ENCODE data around the gene LDHAL6B. TPM values are rescaled to one million over a fixed set of nuclear protein-coding genes. Genes with fewer than 3 reads are reported as not detected.

Gene LDHAL6B
- total and polyA plus RNA-seq, 2 donors (not counting 1 experiment from before 2014, with no cell fraction given): not detected

DNA sequence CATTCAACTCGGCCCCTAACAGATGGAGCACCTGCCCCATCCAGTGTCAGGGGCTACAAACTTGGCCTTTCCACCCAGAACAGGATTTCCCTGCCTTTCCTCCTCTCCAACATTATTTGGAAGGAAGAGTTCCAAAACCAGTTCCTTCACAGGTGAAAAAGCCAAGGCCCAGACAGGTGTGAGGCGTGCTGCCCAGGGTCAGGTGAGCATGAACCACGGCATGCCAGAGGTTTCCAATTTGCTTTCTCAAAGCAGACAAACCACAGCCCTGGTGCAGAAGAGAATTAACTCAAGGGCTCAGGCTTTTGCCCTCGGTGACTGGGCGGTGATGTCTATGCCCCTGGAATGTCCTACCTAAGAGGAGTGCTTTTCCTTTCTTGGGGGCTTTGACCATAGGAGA is 43.2 kb downstream of the LDHAL6B start:
- no peak overlapping the region for H3K4me3 ChIP-seq (replicated peaks in 1 of 4; ENCODE audit: control extremely low read depth in 1 of 4, insufficient read depth in 1 of 4, low read depth in 3 of 4, low read length in 4 of 4)
- H4K20me1 ChIP-seq (ENCODE audit: control insufficient read depth, extremely low read depth, insufficient read depth, low read length): no peaks in the 10 kb centered on the region
- H3K27me3 ChIP-seq (ENCODE audit: control insufficient read depth, insufficient read depth, low read length): no peaks in the 10 kb centered on the region
- no peak overlapping the region for H2AFZ ChIP-seq (ENCODE audit: low read length)
- H3K27ac ChIP-seq (ENCODE audit: insufficient read depth, low read length): no peak overlapping the region
- no peaks in the 10 kb centered on the region for H3K36me3 ChIP-seq (ENCODE audit: control insufficient read depth, insufficient read depth, low read length)
- no peaks in the 10 kb centered on the region for H3K4me1 ChIP-seq (ENCODE audit: control insufficient read depth, extremely low read depth, insufficient read depth, low read length)
- no peak overlapping the region for H3K9ac ChIP-seq (ENCODE audit: insufficient read depth, low read length)
- no peak overlapping the region for H3K4me2 ChIP-seq (ENCODE audit: extremely low read depth, insufficient read depth, low read length)
- H3K79me2 ChIP-seq (ENCODE audit: control insufficient read depth, insufficient read depth, low read length): no peaks in the 10 kb centered on the region
- no peaks in the 10 kb centered on the region for H3K9me3 ChIP-seq (ENCODE audit: control insufficient read depth, insufficient read depth, low read depth, low read length)
- no peak for DNase-seq (ENCODE audit: low read depth in 2 of 2)
- TF ChIP-seq, protein P1, sequence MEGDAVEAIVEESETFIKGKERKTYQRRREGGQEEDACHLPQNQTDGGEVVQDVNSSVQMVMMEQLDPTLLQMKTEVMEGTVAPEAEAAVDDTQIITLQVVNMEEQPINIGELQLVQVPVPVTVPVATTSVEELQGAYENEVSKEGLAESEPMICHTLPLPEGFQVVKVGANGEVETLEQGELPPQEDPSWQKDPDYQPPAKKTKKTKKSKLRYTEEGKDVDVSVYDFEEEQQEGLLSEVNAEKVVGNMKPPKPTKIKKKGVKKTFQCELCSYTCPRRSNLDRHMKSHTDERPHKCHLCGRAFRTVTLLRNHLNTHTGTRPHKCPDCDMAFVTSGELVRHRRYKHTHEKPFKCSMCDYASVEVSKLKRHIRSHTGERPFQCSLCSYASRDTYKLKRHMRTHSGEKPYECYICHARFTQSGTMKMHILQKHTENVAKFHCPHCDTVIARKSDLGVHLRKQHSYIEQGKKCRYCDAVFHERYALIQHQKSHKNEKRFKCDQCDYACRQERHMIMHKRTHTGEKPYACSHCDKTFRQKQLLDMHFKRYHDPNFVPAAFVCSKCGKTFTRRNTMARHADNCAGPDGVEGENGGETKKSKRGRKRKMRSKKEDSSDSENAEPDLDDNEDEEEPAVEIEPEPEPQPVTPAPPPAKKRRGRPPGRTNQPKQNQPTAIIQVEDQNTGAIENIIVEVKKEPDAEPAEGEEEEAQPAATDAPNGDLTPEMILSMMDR (conservative IDR thresholded peaks at IDR 0.05 in 1 of 2, IDR thresholded peaks at IDR 0.05 in 1 of 2; ENCODE audit: low read depth in 1 of 2, low read length in 2 of 2): no peak
- no peak for TF ChIP-seq EZH2 (IDR thresholded peaks at IDR 0.05; ENCODE audit: low read length, missing control alignments)

DNA sequence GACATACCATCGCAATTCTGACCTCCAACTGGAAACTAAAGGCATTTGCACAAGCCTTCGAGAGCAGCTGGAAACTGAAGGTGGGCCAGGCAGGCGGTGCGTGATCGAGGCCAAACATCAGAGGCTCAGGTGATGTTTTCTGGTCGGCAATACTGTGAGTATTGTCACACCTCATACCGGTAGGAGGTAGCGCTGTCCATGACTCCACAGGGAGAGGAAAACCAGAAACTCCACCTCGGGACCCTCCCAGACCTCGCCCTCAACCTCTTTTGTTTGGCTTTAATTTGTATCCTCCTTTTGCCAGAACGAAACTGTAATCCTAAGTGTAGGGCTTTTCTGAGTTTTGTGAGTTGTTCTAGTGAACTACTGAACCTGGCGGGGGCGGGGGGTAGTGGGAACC is 43.6 kb downstream of the LDHAL6B start:
- Histone ChIP-seq H3K9ac (ENCODE audit: insufficient read depth, low read length) (no peak overlapping the region), H3K79me2 (ENCODE audit: control insufficient read depth, insufficient read depth, low read length) (no peaks in the 10 kb centered on the region), H3K4me2 (ENCODE audit: extremely low read depth, insufficient read depth, low read length) (no peak overlapping the region), H2AFZ (ENCODE audit: low read length) (no peak overlapping the region), H3K27me3 (ENCODE audit: control insufficient read depth, insufficient read depth, low read length) (no peaks in the 10 kb centered on the region), H3K36me3 (ENCODE audit: control insufficient read depth, insufficient read depth, low read length) (no peaks in the 10 kb centered on the region), H3K27ac (ENCODE audit: insufficient read depth, low read length) (no peak overlapping the region), H3K9me3 (ENCODE audit: control insufficient read depth, insufficient read depth, low read depth, low read length) (no peaks in the 10 kb centered on the region), H4K20me1 (ENCODE audit: control insufficient read depth, extremely low read depth, insufficient read depth, low read length) (no peaks in the 10 kb centered on the region), H3K4me3 (replicated peaks in 1 of 4; ENCODE audit: control extremely low read depth in 1 of 4, insufficient read depth in 1 of 4, low read depth in 3 of 4, low read length in 4 of 4) (no peak overlapping the region), H3K4me1 (ENCODE audit: control insufficient read depth, extremely low read depth, insufficient read depth, low read length) (no peaks in the 10 kb centered on the region)
- no peak for DNase-seq (ENCODE audit: low read depth in 2 of 2)
- TF ChIP-seq, protein P1 (conservative IDR thresholded peaks at IDR 0.05 in 1 of 2, IDR thresholded peaks at IDR 0.05 in 1 of 2; ENCODE audit: low read depth in 1 of 2, low read length in 2 of 2): no peak

DNA sequence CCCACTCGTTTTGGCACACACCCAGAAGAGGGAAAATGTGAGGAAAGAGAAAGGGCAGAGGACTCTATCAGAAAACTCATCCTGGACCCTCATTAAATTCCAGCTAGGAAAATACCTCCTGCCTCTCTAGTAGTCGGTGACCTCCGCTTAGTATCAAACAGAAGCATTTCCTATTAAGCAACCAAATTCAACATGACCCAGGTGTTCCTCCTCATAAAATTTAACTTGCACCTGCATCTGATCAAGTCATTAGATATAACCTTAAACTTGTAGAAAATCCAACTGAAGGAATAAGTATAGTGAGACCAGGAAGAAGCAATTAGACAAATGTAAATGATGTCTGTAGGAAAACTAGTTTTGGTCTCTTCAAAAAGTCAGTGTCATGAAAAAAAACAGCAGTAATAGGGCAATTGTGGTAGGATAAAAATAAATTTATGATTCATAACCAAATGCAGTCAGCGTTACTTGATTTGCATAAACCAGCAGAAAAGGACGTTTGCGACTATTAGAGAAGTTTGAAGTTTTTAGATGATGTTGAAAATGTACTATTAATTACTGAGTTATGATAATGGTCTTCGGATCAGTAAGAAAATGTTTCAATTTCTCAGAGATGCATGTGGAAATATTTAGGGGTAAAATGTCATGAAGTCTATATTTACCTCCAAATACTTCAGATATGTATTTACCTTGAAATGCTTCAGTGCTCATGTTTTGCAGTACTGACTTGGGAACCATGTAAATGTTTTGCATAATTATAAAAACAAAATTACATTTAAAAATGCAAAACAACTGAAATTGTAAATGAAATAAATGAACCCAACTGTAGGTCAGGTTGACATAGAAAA is 44.6 kb downstream of the LDHAL6B start:
- no peak overlapping the region for H3K27ac ChIP-seq (ENCODE audit: insufficient read depth, low read length)

More for the DNA sequence above, 44.6 kb downstream of the LDHAL6B start:
- H3K9ac ChIP-seq (ENCODE audit: insufficient read depth, low read length): no peak overlapping the region
- H3K4me3 ChIP-seq (replicated peaks in 1 of 4; ENCODE audit: control extremely low read depth in 1 of 4, insufficient read depth in 1 of 4, low read depth in 3 of 4, low read length in 4 of 4): no peak overlapping the region
- H3K4me2 ChIP-seq (ENCODE audit: extremely low read depth, insufficient read depth, low read length): no peak overlapping the region
- TF ChIP-seq EZH2 (IDR thresholded peaks at IDR 0.05; ENCODE audit: low read length, missing control alignments): no peak
- TF ChIP-seq, protein P1 (conservative IDR thresholded peaks at IDR 0.05 in 1 of 2, IDR thresholded peaks at IDR 0.05 in 1 of 2; ENCODE audit: low read depth in 1 of 2, low read length in 2 of 2): no peak
- H3K79me2 ChIP-seq (ENCODE audit: control insufficient read depth, insufficient read depth, low read length): no peaks in the 10 kb centered on the region
- no peaks in the 10 kb centered on the region for H3K9me3 ChIP-seq (ENCODE audit: control insufficient read depth, insufficient read depth, low read depth, low read length)
- no peak for DNase-seq (ENCODE audit: low read depth in 2 of 2)
- H3K36me3 ChIP-seq (ENCODE audit: control insufficient read depth, insufficient read depth, low read length): no peaks in the 10 kb centered on the region
- no peaks in the 10 kb centered on the region for H4K20me1 ChIP-seq (ENCODE audit: control insufficient read depth, extremely low read depth, insufficient read depth, low read length)
- H3K27me3 ChIP-seq (ENCODE audit: control insufficient read depth, insufficient read depth, low read length): no peaks in the 10 kb centered on the region
- H3K4me1 ChIP-seq (ENCODE audit: control insufficient read depth, extremely low read depth, insufficient read depth, low read length): no peaks in the 10 kb centered on the region
- H2AFZ ChIP-seq (ENCODE audit: low read length): no peak overlapping the region

Measured in fibroblast of lung (primary cell).